Fibroblast of mammary gland (primary cell): ENCODE data around the gene MCRIP2.

Source experiments
- DNase-seq: peaks from one replicate; pipeline ENCODE4 v3.0.0-alpha.2; 2010; ENCODE audit warnings: low read depth
- H3K4me3 ChIP-seq: 2 replicates; pipeline ENCODE4 v1.5.1; 2011; ENCODE audit warnings: low read depth, mild to moderate bottlenecking, low read length, moderate library complexity; ENCODE audit not compliant: control insufficient read depth
- CTCF ChIP-seq: conservative IDR thresholded peaks from 2 replicates; pipeline ENCODE4 v1.5.1; 2011; ENCODE audit warnings: low read depth, low read length, inconsistent platforms; ENCODE audit not compliant: control insufficient read depth, insufficient read depth

The MCRIP2 gene

GRCh38 chr16:671353-672131, 29.9 kb downstream of the MCRIP2 start:
- no peak for TF ChIP-seq CTCF

GRCh38 chr16:672371-672770, 30.7 kb downstream of the MCRIP2 start:
- no peak overlapping the region for H3K4me3 ChIP-seq
- no peak for DNase-seq
- no peak for TF ChIP-seq CTCF

More at GRCh38 chr16:671353-672131, 29.9 kb downstream of the MCRIP2 start:
- DNase-seq, result no peak
- H3K4me3 ChIP-seq, result no peak overlapping the region

GRCh38 chr16:672851-673250, 31.2 kb downstream of the MCRIP2 start:
- TF ChIP-seq CTCF, result no peak
- no peak overlapping the region for H3K4me3 ChIP-seq
- no peak for DNase-seq

- TF ChIP-seq CTCF, result no peak
- DNase-seq, result no peak
- H3K4me3 ChIP-seq, result no peak overlapping the region
Measured at GRCh38 chr16:673399-673991, 31.9 kb downstream of the MCRIP2 start.

GRCh38 chr16:674214-674881, 32.7 kb downstream of the MCRIP2 start:
- H3K4me3 ChIP-seq, result no peak overlapping the region
- TF ChIP-seq CTCF, result no peak
- DNase-seq, result no peak

GRCh38 chr16:674968-675883, 33.6 kb downstream of the MCRIP2 start, which contains the start of gene RHBDL1:
Gene RHBDL1, plus strand, starts transcription at chr16:675671. Its CDS starts 120 bp downstream, at chr16:675791.
- peak within 1 kb of the TSS; percentile 33 for H3K4me3 ChIP-seq
- TF ChIP-seq CTCF, result no peak
- peak; percentile 52 for DNase-seq
